ENCODE results near the gene RCAN1.

DNA sequence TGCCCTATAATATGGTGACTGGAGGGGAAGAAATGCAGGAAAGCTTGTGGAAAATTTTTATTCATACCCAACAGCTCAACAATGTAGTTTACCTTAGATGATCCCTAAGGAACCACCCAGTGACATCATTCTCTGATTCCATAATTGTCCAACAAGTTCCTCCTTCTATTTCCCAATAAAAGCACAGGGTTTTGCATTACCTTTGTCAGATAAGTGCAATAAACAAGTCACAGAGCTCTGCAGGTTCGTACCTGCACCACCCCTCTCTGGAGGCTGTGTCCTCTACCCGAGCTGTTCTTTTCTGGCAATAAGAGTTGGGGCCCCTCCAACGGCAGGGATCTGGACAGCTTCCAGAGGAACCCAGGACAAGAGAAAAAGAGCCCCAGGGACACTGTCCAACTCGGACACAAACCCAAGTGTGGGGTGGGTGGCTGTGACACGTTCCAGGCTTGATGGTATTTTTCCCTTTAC, 38.8 kb downstream of the RCAN1 start:
- TF ChIP-seq, protein P1, sequence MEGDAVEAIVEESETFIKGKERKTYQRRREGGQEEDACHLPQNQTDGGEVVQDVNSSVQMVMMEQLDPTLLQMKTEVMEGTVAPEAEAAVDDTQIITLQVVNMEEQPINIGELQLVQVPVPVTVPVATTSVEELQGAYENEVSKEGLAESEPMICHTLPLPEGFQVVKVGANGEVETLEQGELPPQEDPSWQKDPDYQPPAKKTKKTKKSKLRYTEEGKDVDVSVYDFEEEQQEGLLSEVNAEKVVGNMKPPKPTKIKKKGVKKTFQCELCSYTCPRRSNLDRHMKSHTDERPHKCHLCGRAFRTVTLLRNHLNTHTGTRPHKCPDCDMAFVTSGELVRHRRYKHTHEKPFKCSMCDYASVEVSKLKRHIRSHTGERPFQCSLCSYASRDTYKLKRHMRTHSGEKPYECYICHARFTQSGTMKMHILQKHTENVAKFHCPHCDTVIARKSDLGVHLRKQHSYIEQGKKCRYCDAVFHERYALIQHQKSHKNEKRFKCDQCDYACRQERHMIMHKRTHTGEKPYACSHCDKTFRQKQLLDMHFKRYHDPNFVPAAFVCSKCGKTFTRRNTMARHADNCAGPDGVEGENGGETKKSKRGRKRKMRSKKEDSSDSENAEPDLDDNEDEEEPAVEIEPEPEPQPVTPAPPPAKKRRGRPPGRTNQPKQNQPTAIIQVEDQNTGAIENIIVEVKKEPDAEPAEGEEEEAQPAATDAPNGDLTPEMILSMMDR (IDR thresholded peaks at IDR 0.05), result no peak
- no peak for TF ChIP-seq EP300 (IDR thresholded peaks at IDR 0.05)
- no peak for TF ChIP-seq POLR2AphosphoS5 (IDR thresholded peaks at IDR 0.05)
- TF ChIP-seq POLR2A (IDR thresholded peaks at IDR 0.05), result no peak
